ENCODE data around the gene ABT1. TPM values are rescaled to one million over a fixed set of nuclear protein-coding genes. Genes with fewer than 3 reads are reported as not detected.

The ABT1 gene
- total RNA-seq, 2 donors from 2014 or later: 15.7 to 19.7 TPM

DNA sequence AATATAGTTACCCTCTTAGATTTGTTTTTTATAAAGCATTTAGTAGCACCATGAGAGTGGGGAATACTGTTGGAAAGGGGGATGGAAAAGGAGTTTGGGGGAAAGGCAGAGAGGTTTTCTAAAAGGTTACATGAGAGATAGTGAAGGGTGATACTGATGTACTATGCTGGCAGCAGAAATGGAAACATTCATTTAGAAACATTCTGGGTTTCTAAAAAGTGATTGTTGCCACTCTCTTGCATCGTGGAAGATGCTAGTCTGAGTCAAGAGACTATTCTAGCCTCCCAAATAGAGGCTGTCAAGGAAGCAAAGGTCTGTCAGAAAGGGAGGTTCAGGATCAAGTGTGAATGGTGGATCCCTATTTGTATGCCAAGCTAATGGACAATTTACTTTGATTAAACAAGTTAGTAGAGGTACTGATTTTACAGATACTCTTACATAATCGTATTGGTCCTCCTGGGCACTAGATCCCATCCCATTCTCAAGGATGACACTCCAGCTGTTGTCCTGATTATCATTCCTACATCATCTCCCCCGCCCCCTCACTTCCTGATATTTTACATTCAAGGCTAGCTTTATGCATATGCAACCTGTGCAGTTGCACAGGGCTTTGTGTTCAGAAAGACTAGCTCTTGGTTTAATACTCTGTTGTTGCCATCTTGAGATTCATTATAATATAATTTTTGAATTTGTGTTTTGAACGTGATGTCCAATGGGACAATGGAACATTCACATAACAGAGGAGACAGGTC lies 15.4 kb upstream of the ABT1 start:
- DNase-seq (ENCODE audit: low spot score): no peak
- Histone ChIP-seq H3K27me3 (replicated peaks; ENCODE audit: insufficient read depth) (no peaks in the 10 kb centered on the region), H3K4me3 (no peak overlapping the region), H3K27ac (no peak overlapping the region), H3K36me3 (no peaks in the 10 kb centered on the region), H3K4me1 (replicated peaks) (no peaks in the 10 kb centered on the region), H3K9me3 (no peaks in the 10 kb centered on the region)
- TF ChIP-seq POLR2AphosphoS5 (IDR thresholded peaks at IDR 0.05) (no peak), POLR2A (IDR thresholded peaks at IDR 0.05) (no peak)
- TF ChIP-seq, protein P1, sequence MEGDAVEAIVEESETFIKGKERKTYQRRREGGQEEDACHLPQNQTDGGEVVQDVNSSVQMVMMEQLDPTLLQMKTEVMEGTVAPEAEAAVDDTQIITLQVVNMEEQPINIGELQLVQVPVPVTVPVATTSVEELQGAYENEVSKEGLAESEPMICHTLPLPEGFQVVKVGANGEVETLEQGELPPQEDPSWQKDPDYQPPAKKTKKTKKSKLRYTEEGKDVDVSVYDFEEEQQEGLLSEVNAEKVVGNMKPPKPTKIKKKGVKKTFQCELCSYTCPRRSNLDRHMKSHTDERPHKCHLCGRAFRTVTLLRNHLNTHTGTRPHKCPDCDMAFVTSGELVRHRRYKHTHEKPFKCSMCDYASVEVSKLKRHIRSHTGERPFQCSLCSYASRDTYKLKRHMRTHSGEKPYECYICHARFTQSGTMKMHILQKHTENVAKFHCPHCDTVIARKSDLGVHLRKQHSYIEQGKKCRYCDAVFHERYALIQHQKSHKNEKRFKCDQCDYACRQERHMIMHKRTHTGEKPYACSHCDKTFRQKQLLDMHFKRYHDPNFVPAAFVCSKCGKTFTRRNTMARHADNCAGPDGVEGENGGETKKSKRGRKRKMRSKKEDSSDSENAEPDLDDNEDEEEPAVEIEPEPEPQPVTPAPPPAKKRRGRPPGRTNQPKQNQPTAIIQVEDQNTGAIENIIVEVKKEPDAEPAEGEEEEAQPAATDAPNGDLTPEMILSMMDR (IDR thresholded peaks at IDR 0.05): no peak
- WGBS: 56% methylated on average over 4 of the region's 4 CpGs
- intact Hi-C loops (cut with DNase I): no loop called here

DNA sequence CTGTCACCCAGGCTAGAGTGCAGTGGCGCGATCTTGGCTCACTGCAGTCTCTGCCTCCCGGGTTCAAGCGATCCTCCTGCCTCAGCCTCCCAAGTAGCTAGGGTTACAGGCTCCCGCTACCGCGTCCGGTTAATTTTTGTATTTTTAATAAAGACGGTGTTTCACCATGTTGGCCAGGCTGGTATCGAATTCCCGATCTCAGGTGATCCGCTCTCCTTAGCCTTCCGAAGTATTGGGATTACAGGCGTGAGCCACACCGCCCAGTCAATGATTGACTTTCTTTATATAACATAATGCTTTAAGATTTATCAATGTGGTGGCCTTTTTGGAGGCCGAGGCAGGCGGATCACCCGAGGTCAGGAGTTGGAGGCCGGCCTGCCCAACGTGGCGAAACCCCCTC lies 7.8 kb upstream of the ABT1 start:
- 94% methylated on average over 21 of the region's 21 CpGs for WGBS
- TF ChIP-seq POLR2A (IDR thresholded peaks at IDR 0.05) (no peak), POLR2AphosphoS5 (IDR thresholded peaks at IDR 0.05) (no peak)
- TF ChIP-seq, protein P1 (IDR thresholded peaks at IDR 0.05): no peak
- Histone ChIP-seq H3K9me3 (no peaks in the 10 kb centered on the region), H3K4me3 (no peak overlapping the region), H3K27ac (no peak overlapping the region), H3K4me1 (replicated peaks) (no peaks in the 10 kb centered on the region), H3K27me3 (replicated peaks; ENCODE audit: insufficient read depth) (no peaks in the 10 kb centered on the region), H3K36me3 (no peaks in the 10 kb centered on the region)
- DNase-seq (ENCODE audit: low spot score): no peak
- intact Hi-C loops (cut with DNase I): no loop called here

DNA sequence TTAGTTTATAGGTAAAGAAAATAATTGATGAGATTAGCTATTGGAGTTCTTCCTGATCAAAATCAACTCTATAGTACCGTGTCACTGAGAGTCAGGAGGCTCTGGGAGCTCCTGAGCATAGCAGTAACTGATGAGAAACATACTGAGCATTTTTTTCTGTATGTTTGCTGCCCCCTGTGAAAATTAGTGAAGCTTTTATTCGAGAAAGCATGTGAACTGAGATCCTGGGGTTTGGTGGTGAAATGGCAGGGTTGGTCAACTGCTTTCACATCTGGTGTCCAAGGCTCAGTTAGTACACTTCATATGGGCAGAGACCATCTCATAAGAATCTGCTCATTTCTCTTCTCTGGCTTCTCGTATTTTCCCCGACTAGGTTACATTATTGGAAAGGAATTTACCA lies 4.1 kb upstream of the ABT1 start:
- H3K27me3 ChIP-seq (replicated peaks; ENCODE audit: insufficient read depth): no peaks in the 10 kb centered on the region
- 53% methylated on average over 4 of the region's 4 CpGs for WGBS
- intact Hi-C loops (cut with DNase I): no loop called here

DNA sequence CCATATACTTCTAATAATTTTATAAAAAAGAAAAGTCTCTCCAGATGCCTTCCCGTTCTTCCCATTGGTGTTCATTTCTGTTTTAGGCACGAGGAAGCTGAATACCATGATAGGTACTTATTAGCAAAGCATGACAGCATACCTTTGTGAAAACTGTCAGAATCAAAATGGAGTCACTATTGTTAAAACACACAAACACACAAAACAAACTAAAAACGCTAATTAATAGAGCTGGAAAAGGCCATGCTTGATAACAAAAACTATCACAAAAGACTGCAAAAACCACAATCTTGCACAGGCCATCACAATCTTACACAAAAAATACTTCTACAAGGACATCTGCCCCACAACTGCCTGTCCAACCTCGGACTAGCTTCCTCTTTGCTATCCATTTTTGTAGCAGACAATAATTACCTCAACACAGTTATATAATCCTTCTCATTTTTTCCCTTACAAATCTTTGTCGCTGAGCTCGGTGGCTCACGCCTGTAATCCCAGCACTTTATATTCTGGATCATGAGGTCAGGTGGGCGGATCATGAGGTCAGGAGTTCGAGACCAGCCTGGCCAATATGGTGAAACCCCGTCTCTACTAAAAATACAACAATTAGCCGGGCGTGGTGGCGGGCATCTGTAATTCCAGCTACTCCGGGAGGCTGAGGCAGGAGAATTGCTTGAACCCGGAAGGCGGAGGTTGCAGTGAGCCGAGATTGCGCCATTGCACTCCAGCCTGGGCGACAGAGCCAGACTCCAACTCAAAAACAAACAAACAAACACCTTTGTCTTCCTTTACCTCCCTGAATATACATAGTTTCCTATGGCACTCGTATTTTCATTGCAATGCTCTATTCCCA lies 3.2 kb upstream of the ABT1 start:
- TF ChIP-seq POLR2AphosphoS5 (IDR thresholded peaks at IDR 0.05): no peak
- TF ChIP-seq, protein P1 (IDR thresholded peaks at IDR 0.05): no peak
- TF ChIP-seq POLR2A (IDR thresholded peaks at IDR 0.05): no peak
- no peaks in the 10 kb centered on the region for H3K27me3 ChIP-seq (replicated peaks; ENCODE audit: insufficient read depth)
- H3K4me1 ChIP-seq (replicated peaks): peaks cover 7% of the 10 kb centered on the region
- H3K27ac ChIP-seq: no peak overlapping the region
- WGBS: 36% methylated on average over 20 of the region's 20 CpGs
- H3K36me3 ChIP-seq: no peaks in the 10 kb centered on the region
- intact Hi-C loops (cut with DNase I): loop anchor here (2.0 kb wide), 1 partner anchor 251 kb away; no protein-coding TSS in a partner anchor
- DNase-seq (ENCODE audit: low spot score): no peak
- no peak overlapping the region for H3K4me3 ChIP-seq
- no peaks in the 10 kb centered on the region for H3K9me3 ChIP-seq

More for the DNA sequence above, 4.1 kb upstream of the ABT1 start:
- peaks cover under 1% of the 10 kb centered on the region for H3K4me1 ChIP-seq (replicated peaks)
- DNase-seq (ENCODE audit: low spot score): no peak
- no peak overlapping the region for H3K27ac ChIP-seq
- TF ChIP-seq POLR2AphosphoS5 (IDR thresholded peaks at IDR 0.05): no peak
- no peak for TF ChIP-seq POLR2A (IDR thresholded peaks at IDR 0.05)
- TF ChIP-seq, protein P1 (IDR thresholded peaks at IDR 0.05): no peak
- no peaks in the 10 kb centered on the region for H3K36me3 ChIP-seq
- no peaks in the 10 kb centered on the region for H3K9me3 ChIP-seq
- H3K4me3 ChIP-seq: no peak overlapping the region

Data from prostate gland (tissue), 2 donors.